ENCODE data around the gene ISLR2.
A peak's percentile ranks its signal among the peaks of the same experiment; 100 is the strongest.

Gene ISLR2

GRCh38 chr15:74136814-74137536 is 6.6 kb downstream of the ISLR2 start:
- TF ChIP-seq CEBPB (IDR thresholded peaks at IDR 0.05) = no peak
- 0 out of 2 replicates have a peak, but pooled peaks have one; percentile 5 for TF ChIP-seq TCF12 (IDR thresholded peaks at IDR 0.05; ENCODE audit: low read depth)
- no peak for TF ChIP-seq TAF1 (IDR thresholded peaks at IDR 0.05; ENCODE audit: low read depth)
- TF ChIP-seq EP300 (IDR thresholded peaks at IDR 0.05; ENCODE audit: borderline replicate concordance) = no peak
- TF ChIP-seq ZBTB7A (IDR thresholded peaks at IDR 0.05; ENCODE audit: low read depth) = no peak

GRCh38 chr15:74137537-74137894 is 7.1 kb downstream of the ISLR2 start:
- TF ChIP-seq EGR1 (IDR thresholded peaks at IDR 0.05) = no peak
- no peak for TF ChIP-seq TCF12 (IDR thresholded peaks at IDR 0.05; ENCODE audit: low read depth)
- TF ChIP-seq NFIC (IDR thresholded peaks at IDR 0.05) = no peak
- TF ChIP-seq RAD21 (IDR thresholded peaks at IDR 0.05; ENCODE audit: low read depth) = no peak
- no peak for TF ChIP-seq EP300 (IDR thresholded peaks at IDR 0.05; ENCODE audit: borderline replicate concordance)
- TF ChIP-seq MAX (IDR thresholded peaks at IDR 0.05) = no peak
- TF ChIP-seq USF1 (IDR thresholded peaks at IDR 0.05) = no peak
- no peak for TF ChIP-seq CREB1 (IDR thresholded peaks at IDR 0.05; ENCODE audit: low read depth)
- TF ChIP-seq YY1 (IDR thresholded peaks at IDR 0.05; ENCODE audit: low read depth) = no peak

- TF ChIP-seq ZBTB7A (IDR thresholded peaks at IDR 0.05; ENCODE audit: low read depth) = no peak
- TF ChIP-seq EP300 (IDR thresholded peaks at IDR 0.05; ENCODE audit: borderline replicate concordance) = no peak
- TF ChIP-seq RAD21 (IDR thresholded peaks at IDR 0.05; ENCODE audit: low read depth) = no peak
- no peak for TF ChIP-seq TAF1 (IDR thresholded peaks at IDR 0.05; ENCODE audit: low read depth)
- TF ChIP-seq REST (IDR thresholded peaks at IDR 0.05; ENCODE audit: low read depth) = no peak
- no peak for TF ChIP-seq CEBPB (IDR thresholded peaks at IDR 0.05)
- no peak for TF ChIP-seq FOXM1 (IDR thresholded peaks at IDR 0.05; ENCODE audit: borderline replicate concordance, low read depth)
- no peak for TF ChIP-seq USF1 (IDR thresholded peaks at IDR 0.05)
- TF ChIP-seq MAX (IDR thresholded peaks at IDR 0.05) = no peak
- TF ChIP-seq CREB1 (IDR thresholded peaks at IDR 0.05; ENCODE audit: low read depth) = no peak
- no peak for TF ChIP-seq TEAD4 (IDR thresholded peaks at IDR 0.05)
- TF ChIP-seq EGR1 (IDR thresholded peaks at IDR 0.05) = no peak
- no peak for TF ChIP-seq NFIC (IDR thresholded peaks at IDR 0.05)
- TF ChIP-seq TCF12 (IDR thresholded peaks at IDR 0.05; ENCODE audit: low read depth) = no peak
- TF ChIP-seq YY1 (IDR thresholded peaks at IDR 0.05; ENCODE audit: low read depth) = no peak
Measured at GRCh38 chr15:74138642-74139041, 8.3 kb downstream of the ISLR2 start.

GRCh38 chr15:74141591-74141990 is 11.2 kb downstream of the ISLR2 start:
- TF ChIP-seq TCF12 (IDR thresholded peaks at IDR 0.05; ENCODE audit: low read depth) (no peak), TAF1 (IDR thresholded peaks at IDR 0.05; ENCODE audit: low read depth) (no peak), RAD21 (IDR thresholded peaks at IDR 0.05; ENCODE audit: low read depth) (no peak), ZBTB7A (IDR thresholded peaks at IDR 0.05; ENCODE audit: low read depth) (no peak), EGR1 (IDR thresholded peaks at IDR 0.05) (no peak), FOXM1 (IDR thresholded peaks at IDR 0.05; ENCODE audit: borderline replicate concordance, low read depth) (no peak), EP300 (IDR thresholded peaks at IDR 0.05; ENCODE audit: borderline replicate concordance) (no peak), REST (IDR thresholded peaks at IDR 0.05; ENCODE audit: low read depth) (no peak), CEBPB (IDR thresholded peaks at IDR 0.05) (no peak), YY1 (IDR thresholded peaks at IDR 0.05; ENCODE audit: low read depth) (no peak), NFIC (IDR thresholded peaks at IDR 0.05) (no peak), CREB1 (IDR thresholded peaks at IDR 0.05; ENCODE audit: low read depth) (no peak), TEAD4 (IDR thresholded peaks at IDR 0.05) (no peak), MAX (IDR thresholded peaks at IDR 0.05) (no peak), USF1 (IDR thresholded peaks at IDR 0.05) (no peak)

- TF ChIP-seq TEAD4 (IDR thresholded peaks at IDR 0.05) (no peak), RAD21 (IDR thresholded peaks at IDR 0.05; ENCODE audit: low read depth) (peak; percentile 27; the same call in 1 of the 2 replicates), FOXM1 (IDR thresholded peaks at IDR 0.05; ENCODE audit: borderline replicate concordance, low read depth) (no peak)
Measured at GRCh38 chr15:74144153-74144775, 13.9 kb downstream of the ISLR2 start.
